Ishikawa (cell line): ENCODE data around the gene C21orf91.

Experiments
- CREB1 ChIP-seq: IDR thresholded peaks from 2 replicates; pipeline ENCODE4 v1.6.1; 2012; ENCODE audit warnings: low read depth
- EGR1 ChIP-seq: IDR thresholded peaks from 2 replicates; pipeline ENCODE4 v1.6.1; 2012
- EP300 ChIP-seq: IDR thresholded peaks from 2 replicates; pipeline ENCODE4 v1.6.1; 2012; ENCODE audit warnings: borderline replicate concordance
- FOXM1 ChIP-seq: IDR thresholded peaks from 2 replicates; pipeline ENCODE4 v1.6.1; 2012; ENCODE audit warnings: low read depth, borderline replicate concordance
- MAX ChIP-seq: IDR thresholded peaks from 2 replicates; pipeline ENCODE4 v1.6.1; 2012
- NFIC ChIP-seq: IDR thresholded peaks from 2 replicates; pipeline ENCODE4 v1.6.1; 2012
- RAD21 ChIP-seq: IDR thresholded peaks from 2 replicates; pipeline ENCODE4 v1.6.1; 2012; ENCODE audit warnings: low read depth
- REST ChIP-seq: IDR thresholded peaks from 2 replicates; pipeline ENCODE4 v1.6.1; 2012; ENCODE audit warnings: low read depth, mild to moderate bottlenecking
- TAF1 ChIP-seq: IDR thresholded peaks from 2 replicates; pipeline ENCODE4 v1.6.1; 2012; ENCODE audit warnings: low read depth, mild to moderate bottlenecking
- TEAD4 ChIP-seq: IDR thresholded peaks from 2 replicates; pipeline ENCODE4 v1.6.1; 2012
- YY1 ChIP-seq: IDR thresholded peaks from 2 replicates; pipeline ENCODE4 v1.6.1; 2012; ENCODE audit warnings: low read depth

- TF ChIP-seq TEAD4 (no peak), REST (no peak), EP300 (no peak), CREB1 (no peak), RAD21 (no peak), NFIC (no peak), FOXM1 (no peak), EGR1 (no peak), TAF1 (no peak), MAX (no peak), YY1 (no peak)
Measured at GRCh38 chr21:17775431-17776126, 43.6 kb downstream of the C21orf91 start.
